K562 (cell line): ENCODE results near the gene TTLL9. TPM values are rescaled to one million over a fixed set of nuclear protein-coding genes. Genes with fewer than 3 reads are reported as not detected.

Source experiments
- ATAC-seq: fragments of 200-7000 bp; cut with Tn5 transposase; 3 replicates; pipeline ENCODE4 v1.9.1; 2020; ENCODE audit warnings: moderate library complexity
- BruUV-seq: library from RNA; stranded (reverse); fragments of 400-500 nt; replicated peaks from 2 replicates; lab custom pipeline; 2021; lab: Mats Ljungman, UMichigan
- CTCF ChIA-PET: fragments of 300-600 bp; formaldehyde crosslinking; extraction: SDS; loops from one replicate; lab custom pipeline; 2021; ENCODE audit warnings: low intra/inter-chr PET ratio; lab: Yijun Ruan, JAX
- POLR2A ChIA-PET: fragments of 300-600, 350-650 bp; sonication (Branson Sonifier 250); formaldehyde crosslinking; extraction: SDS; loops from one replicate; lab custom pipeline; 2021; ENCODE audit warnings: antibody characterized with exemption, inconsistent platforms; lab: Yijun Ruan, JAX
- DNase-seq, 4 experiments: peaks; one replicate each; pipeline versions ENCODE4 v3.0.0 to v3.0.0-alpha.2; 2011 to 2018; ENCODE audit warnings: low spot score in 3 of 4, mixed read lengths in 3 of 4; ENCODE audit errors: extremely low read depth in 1 of 4
- FAIRE-seq: peaks from 2 replicates; lab custom pipeline; 2011; peaks lifted over from hg19 to GRCh38; lab: Jason Lieb, UNC
- H2AFZ ChIP-seq: 2 replicates; pipeline ENCODE4 v1.6.0; 2011; ENCODE audit warnings: low read depth, low read length, control low read depth, inconsistent platforms
- H3K27ac ChIP-seq: fragments of 200-600 bp; 3 replicates; pipeline ENCODE4 v1.8.0; 2011; ENCODE audit warnings: low read depth, mild to moderate bottlenecking, control low read depth, inconsistent platforms, low read length, moderate library complexity, mixed read lengths; ENCODE audit errors: extremely low read depth
- H3K27me3 ChIP-seq, 2 experiments: fragments of 300-600 bp in 1 of 2; 2 replicates in 1 of 2; 3 replicates in 1 of 2; pipeline versions ENCODE4 v1.6.0 to v1.8.0; 2011; ENCODE audit warnings: inconsistent platforms in 2 of 2, low read length in 2 of 2, mild to moderate bottlenecking in 1 of 2, mixed read lengths in 1 of 2, moderate library complexity in 1 of 2; ENCODE audit not compliant: control insufficient read depth in 2 of 2, insufficient read depth in 2 of 2
- H3K36me3 ChIP-seq: fragments of 300-600 bp; 3 replicates; pipeline ENCODE4 v1.8.0; 2011; ENCODE audit warnings: mild to moderate bottlenecking, low read length, inconsistent platforms; ENCODE audit not compliant: control insufficient read depth, insufficient read depth
- H3K4me1 ChIP-seq, 2 experiments: fragments of 200-600 bp in 1 of 2; replicated peaks in 1 of 2; 2 replicates in 1 of 2; 3 replicates in 1 of 2; pipeline versions ENCODE4 v1.5.1 to v1.8.0; 2011; ENCODE audit warnings: inconsistent platforms in 2 of 2, low read length in 2 of 2, mild to moderate bottlenecking in 1 of 2, mixed read lengths in 1 of 2, moderate library complexity in 1 of 2; ENCODE audit not compliant: control insufficient read depth in 2 of 2, insufficient read depth in 2 of 2
- H3K4me2 ChIP-seq: 2 replicates; pipeline ENCODE4 v1.6.1; 2011; ENCODE audit warnings: low read length, control low read depth, inconsistent platforms, mixed read lengths; ENCODE audit not compliant: insufficient read depth
- H3K4me3 ChIP-seq: fragments of 200-600 bp; sonication (generic), shearing (Covaris generic); 2 replicates; pipeline ENCODE4 v1.5.1; 2016; ENCODE audit warnings: control low read depth, inconsistent platforms
- H3K79me2 ChIP-seq: fragments of 200-600 bp; 3 replicates; pipeline ENCODE4 v1.8.0; 2011; ENCODE audit warnings: low read length, inconsistent platforms; ENCODE audit not compliant: control insufficient read depth, insufficient read depth
- H3K9ac ChIP-seq, 2 experiments: 2 replicates each; pipeline versions ENCODE4 v1.6.0 to v1.6.1; 2011; ENCODE audit warnings: low read depth in 2 of 2, low read length in 2 of 2, control low read depth in 1 of 2, inconsistent platforms in 1 of 2, mild to moderate bottlenecking in 1 of 2, mixed read lengths in 1 of 2; ENCODE audit not compliant: insufficient read depth in 1 of 2
- H3K9me1 ChIP-seq: one replicate; pipeline ENCODE4 v1.6.0; 2011; ENCODE audit warnings: inconsistent platforms, mild to moderate bottlenecking, low read length, moderate library complexity; ENCODE audit not compliant: control insufficient read depth, insufficient read depth
- H3K9me3 ChIP-seq: replicated peaks from 2 replicates; pipeline ENCODE4 v1.5.1; 2011; ENCODE audit warnings: low read depth, low read length, inconsistent platforms; ENCODE audit not compliant: control insufficient read depth, insufficient read depth
- H4K20me1 ChIP-seq: replicated peaks from 2 replicates; pipeline ENCODE4 v1.6.1; 2011; ENCODE audit warnings: low read length, inconsistent platforms, mixed read lengths; ENCODE audit not compliant: control insufficient read depth, insufficient read depth
- BMI1 ChIP-seq: fragments of 150-350 bp; IDR thresholded peaks from 2 replicates; pipeline ENCODE4 v1.6.1; 2014; ENCODE audit warnings: low read length
- C11orf30 ChIP-seq: fragments of 450-650 bp; IDR thresholded peaks from 2 replicates; pipeline ENCODE4 v1.6.1; 2016; ENCODE audit warnings: low read depth, mild to moderate bottlenecking
- EGR1 ChIP-seq: fragments of 450-650 bp; conservative IDR thresholded peaks from 2 replicates; pipeline ENCODE4 v1.6.1; 2017; ENCODE audit warnings: mild to moderate bottlenecking
- ESRRA ChIP-seq: fragments of 450-650 bp; IDR thresholded peaks from 2 replicates; pipeline ENCODE4 v1.6.1; 2014; ENCODE audit warnings: low read depth, mild to moderate bottlenecking, moderate library complexity, borderline replicate concordance
- EWSR1 ChIP-seq: fragments of 450-650 bp; IDR thresholded peaks from 2 replicates; pipeline ENCODE4 v1.6.1; 2018; ENCODE audit warnings: borderline replicate concordance, mild to moderate bottlenecking, low read depth, moderate library complexity; ENCODE audit not compliant: partially characterized antibody
- GATAD2B ChIP-seq: fragments of 450-650 bp; IDR thresholded peaks from 2 replicates; pipeline ENCODE4 v1.6.1; 2017; ENCODE audit warnings: mild to moderate bottlenecking, borderline replicate concordance
- MTF1 ChIP-seq: fragments of 250-450 bp; sonication (Bioruptor Pico); IDR thresholded peaks from 2 replicates; pipeline ENCODE4 v1.9.0; 2021; ENCODE audit warnings: moderate library complexity, mild to moderate bottlenecking, inconsistent platforms, borderline replicate concordance
- PKNOX1 ChIP-seq: fragments of 450-650 bp; IDR thresholded peaks from 2 replicates; pipeline ENCODE4 v1.6.1; 2016
- RBM14 ChIP-seq: fragments of 200-400 bp; formaldehyde crosslinking; IDR thresholded peaks from 2 replicates; pipeline ENCODE4 v1.6.1; 2018; ENCODE audit warnings: low read depth, mild to moderate bottlenecking, low read length, moderate library complexity, borderline replicate concordance; ENCODE audit not compliant: insufficient read depth
- RCOR1 ChIP-seq, 2 experiments: IDR thresholded peaks; 2 replicates each; pipeline ENCODE4 v1.6.1; 2012; ENCODE audit warnings: low read depth in 2 of 2, low read length in 2 of 2, borderline replicate concordance in 1 of 2, improper control_type of control experiment in 1 of 2
- TGIF2 ChIP-seq: sonication (generic); formaldehyde crosslinking; IDR thresholded peaks from 2 replicates; pipeline ENCODE4 v1.8.1; 2022; ENCODE audit warnings: mild to moderate bottlenecking, missing genetic modification reagents, moderate library complexity
- ZFP36 ChIP-seq: fragments of 150-350 bp; IDR thresholded peaks from 2 replicates; pipeline ENCODE4 v1.6.1; 2018; ENCODE audit warnings: low read length, low read depth; ENCODE audit not compliant: partially characterized antibody
- ZNF124 ChIP-seq: sonication (generic); formaldehyde crosslinking; IDR thresholded peaks from 2 replicates; pipeline ENCODE4 v1.8.1; 2022; ENCODE audit warnings: missing genetic modification reagents
- ZNF512 ChIP-seq: IDR thresholded peaks from 2 replicates; pipeline ENCODE4 v1.6.1; 2016; ENCODE audit warnings: missing genetic modification characterization, missing compliant biosample characterization
- WGBS: fragments of 100-300 bp; shearing (Covaris generic); methylation state at CpG from one replicate; pipeline ENCODE4 v1.1.6; 2016; ENCODE audit warnings: low coverage, mixed read lengths; ENCODE audit not compliant: insufficient coverage; ENCODE audit errors: missing lambda C conversion rate; 5-methylcytosine and 5-hydroxymethylcytosine counted together
- in situ Hi-C: fragments of 300-500 bp; cut with MboI; formaldehyde crosslinking; loops from 4 replicates; pipeline ENCODE4 v1.15.0; 2018; ENCODE audit warnings: inconsistent platforms, mixed read lengths
- intact Hi-C: fragments of 100-400 bp; cut with micrococcal nuclease; formaldehyde crosslinking; loops from 2 replicates; pipeline ENCODE4 v1.14.2; 2022
- polyA plus RNA-seq, 8 experiments: library from polyadenylated mRNA; depleted of rRNA in 4 of 8; stranded (reverse) in 5 of 8; unstranded in 3 of 8; fragments of >200 nt; fragmentation: Nextera tagmentation in 2 of 8; fragmentation: Illumina TruSeq in 1 of 8; extraction: Ambion mirVana in 2 of 8; extraction: Trizol in 1 of 8; gene quantifications; 2 replicates each; pipeline versions ENCODE4 v1.2.1 to v1.2.3, GENCODE V29; 2011 to 2014; ENCODE audit warnings: inconsistent platforms in 1 of 8, missing spikeins in 1 of 8
- total RNA-seq, 7 experiments: library from RNA; depleted of rRNA in 6 of 7; stranded (reverse); fragments of >200 nt in 6 of 7; fragmentation: Illumina TruSeq in 2 of 7; extraction: Trizol in 2 of 7; gene quantifications; 2 replicates each; pipeline versions ENCODE4 v1.2.1 to v1.2.3, GENCODE V29; 2011 to 2021; ENCODE audit warnings: low replicate concordance in 1 of 7
- TF ChIP-seq, protein P1 (sequence below): fragments of 450-650 bp; IDR thresholded peaks from 2 replicates; pipeline ENCODE4 v1.6.1; 2016; ENCODE audit warnings: antibody characterized with exemption
- TF ChIP-seq, protein P2 (sequence below): fragments of 450-650 bp; IDR thresholded peaks from 2 replicates; pipeline ENCODE4 v1.6.1; 2014; ENCODE audit warnings: low read depth, mild to moderate bottlenecking, moderate library complexity, borderline replicate concordance

TTLL9 gene
- total and polyA plus RNA-seq, 9 of the 15 experiments (the other 6 are each of a cell fraction or from before 2014, with no cell fraction given), result 0.06 to 0.07 TPM; not detected in 7

DNA sequence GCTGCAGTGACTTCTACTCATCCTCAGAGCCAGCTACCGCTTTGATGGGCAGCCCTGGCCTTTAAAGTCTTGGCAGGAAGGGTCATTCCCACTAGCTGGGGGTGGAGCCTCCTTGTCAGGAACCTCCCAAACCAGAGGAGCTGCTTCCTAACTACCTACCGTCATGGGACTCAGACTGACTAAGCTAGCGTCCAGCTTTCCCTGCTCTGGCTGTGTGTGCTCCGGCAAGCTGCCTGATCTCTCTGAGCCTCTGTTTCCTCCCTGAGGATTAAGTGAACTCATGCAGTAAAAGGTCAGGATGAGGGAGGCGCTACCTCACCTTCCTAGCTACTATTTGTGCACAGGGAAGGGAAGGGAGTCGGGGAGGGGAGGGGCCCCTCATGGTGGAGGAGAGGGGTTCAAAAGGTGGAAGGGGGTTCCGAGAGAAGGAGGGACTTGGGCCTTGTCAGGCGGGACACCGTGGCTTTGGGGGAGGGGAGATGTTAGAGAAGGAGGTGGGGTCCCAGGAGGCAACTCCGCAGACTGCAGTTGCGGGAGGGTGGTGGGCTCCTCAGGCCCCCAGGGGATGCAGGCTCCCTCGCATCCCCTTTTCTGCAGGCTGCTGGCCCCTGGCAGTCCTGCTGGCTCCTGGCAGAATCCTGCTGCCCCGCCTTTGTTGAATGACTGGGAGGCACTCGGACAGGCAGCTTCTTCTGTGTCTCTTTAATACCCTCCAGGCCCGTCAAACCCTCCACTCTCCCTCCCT is 9.9 kb upstream of the TTLL9 start:
- ATAC-seq (no peak), FAIRE-seq (no peak), DNase-seq (no peak)
- H3K79me2 ChIP-seq, result no peaks in the 10 kb centered on the region
- in situ Hi-C loops, result loop anchor here (5.0 kb wide), 1 partner anchor 92 kb away; the partner anchor contains the start of gene PDRG1
- no peak overlapping the region for H3K27ac ChIP-seq
- 0 out of 2 replicates have a peak overlapping the region, but pooled peaks have one; percentile 70 for H3K4me2 ChIP-seq
- 2% methylated on average over 11 of the region's 15 CpGs for WGBS
- no peaks in the 10 kb centered on the region for H3K9me3 ChIP-seq
- H3K36me3 ChIP-seq, result no peaks in the 10 kb centered on the region
- BruUV-seq, result no TSS peak
- ChIA-PET CTCF (no interaction called here), POLR2A (no interaction called here)
- H3K4me1 ChIP-seq, result peaks cover 0 to 17% of the 10 kb centered on the region in 2 experiments; a peak in 3 of 5 replicates
- H3K9me1 ChIP-seq, result peaks cover 2% of the 10 kb centered on the region
- peaks cover 24 to 66% of the 10 kb centered on the region in 2 experiments for H3K27me3 ChIP-seq
- H4K20me1 ChIP-seq, result peaks cover 14% of the 10 kb centered on the region
- H3K9ac ChIP-seq, result peak overlapping the region in 1 of 2 experiments; percentile 88; a peak in 1 of 4 replicates
- peak overlapping the region; percentile 76; the same call in 1 of the 2 replicates for H2AFZ ChIP-seq
- intact Hi-C loops, result no loop called here
- H3K4me3 ChIP-seq, result peak overlapping the region; percentile 40; the same call in 1 of the 2 replicates
- TF ChIP-seq ZFP36 (peak; percentile 75), RBM14 (no peak), PKNOX1 (peak; percentile 23; the same call in 1 of the 2 replicates), ZNF512 (tag) (peak; percentile 26; the same call in 1 of the 2 replicates), RCOR1 (IDR thresholded peaks at IDR 0.05; ENCODE audit: borderline replicate concordance in 1 of 2, low read depth in 2 of 2, low read length in 2 of 2) (0 out of 4 replicates have a peak, but pooled peaks of 1 of the 2 experiments have one; percentile 9), GATAD2B (no peak), EGR1 (no peak), C11orf30 (no peak), ESRRA (no peak), ZNF124 (CRISPR knock-in tag) (no peak), TGIF2 (CRISPR knock-in tag) (no peak), BMI1 (no peak), EWSR1 (no peak), MTF1 (no peak)
- TF ChIP-seq, protein P1, sequence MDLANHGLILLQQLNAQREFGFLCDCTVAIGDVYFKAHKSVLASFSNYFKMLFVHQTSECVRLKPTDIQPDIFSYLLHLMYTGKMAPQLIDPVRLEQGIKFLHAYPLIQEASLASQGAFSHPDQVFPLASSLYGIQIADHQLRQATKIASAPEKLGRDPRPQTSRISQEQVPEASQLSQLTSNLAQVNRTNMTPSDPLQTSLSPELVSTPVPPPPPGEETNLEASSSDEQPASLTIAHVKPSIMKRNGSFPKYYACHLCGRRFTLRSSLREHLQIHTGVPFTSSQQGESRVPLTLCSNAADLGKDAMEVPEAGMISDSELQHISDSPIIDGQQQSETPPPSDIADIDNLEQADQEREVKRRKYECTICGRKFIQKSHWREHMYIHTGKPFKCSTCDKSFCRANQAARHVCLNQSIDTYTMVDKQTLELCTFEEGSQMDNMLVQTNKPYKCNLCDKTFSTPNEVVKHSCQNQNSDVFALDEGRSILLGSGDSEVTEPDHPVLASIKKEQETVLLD, result no peak
- TF ChIP-seq, protein P2, sequence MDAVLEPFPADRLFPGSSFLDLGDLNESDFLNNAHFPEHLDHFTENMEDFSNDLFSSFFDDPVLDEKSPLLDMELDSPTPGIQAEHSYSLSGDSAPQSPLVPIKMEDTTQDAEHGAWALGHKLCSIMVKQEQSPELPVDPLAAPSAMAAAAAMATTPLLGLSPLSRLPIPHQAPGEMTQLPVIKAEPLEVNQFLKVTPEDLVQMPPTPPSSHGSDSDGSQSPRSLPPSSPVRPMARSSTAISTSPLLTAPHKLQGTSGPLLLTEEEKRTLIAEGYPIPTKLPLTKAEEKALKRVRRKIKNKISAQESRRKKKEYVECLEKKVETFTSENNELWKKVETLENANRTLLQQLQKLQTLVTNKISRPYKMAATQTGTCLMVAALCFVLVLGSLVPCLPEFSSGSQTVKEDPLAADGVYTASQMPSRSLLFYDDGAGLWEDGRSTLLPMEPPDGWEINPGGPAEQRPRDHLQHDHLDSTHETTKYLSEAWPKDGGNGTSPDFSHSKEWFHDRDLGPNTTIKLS, result no peak
